ENCODE measurements around the gene DIRAS1.

The DIRAS1 gene

DNA sequence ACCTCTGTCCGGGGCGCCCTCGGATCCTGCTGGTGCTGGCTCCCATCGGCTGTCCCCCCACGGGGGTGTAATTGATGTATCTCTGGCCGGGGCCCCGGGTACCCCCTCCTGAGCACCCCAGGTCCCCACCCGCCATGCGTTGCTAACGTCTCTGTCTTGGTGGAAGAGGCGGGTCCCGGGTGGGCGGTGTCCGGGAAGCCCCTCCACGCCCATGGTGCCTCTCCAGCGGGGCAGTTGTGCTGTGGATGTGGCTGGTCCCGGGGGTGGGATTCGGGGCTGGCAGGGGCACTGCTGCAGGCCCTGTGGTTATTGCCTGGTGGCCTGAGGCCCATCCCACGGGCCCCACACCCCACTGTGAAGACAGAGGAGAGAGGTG lies 4.9 kb downstream of the DIRAS1 start:
- TF ChIP-seq RAD21 (IDR thresholded peaks at IDR 0.05; ENCODE audit: low read depth) (no peak), REST (IDR thresholded peaks at IDR 0.05; ENCODE audit: low read depth) (no peak), USF1 (IDR thresholded peaks at IDR 0.05) (no peak), TEAD4 (IDR thresholded peaks at IDR 0.05) (no peak), EGR1 (IDR thresholded peaks at IDR 0.05) (no peak), NFIC (IDR thresholded peaks at IDR 0.05) (no peak), CEBPB (IDR thresholded peaks at IDR 0.05) (no peak), TAF1 (IDR thresholded peaks at IDR 0.05; ENCODE audit: low read depth) (no peak), FOXM1 (IDR thresholded peaks at IDR 0.05; ENCODE audit: borderline replicate concordance, low read depth) (no peak), EP300 (IDR thresholded peaks at IDR 0.05; ENCODE audit: borderline replicate concordance) (no peak), YY1 (IDR thresholded peaks at IDR 0.05; ENCODE audit: low read depth) (no peak), ZBTB7A (IDR thresholded peaks at IDR 0.05; ENCODE audit: low read depth) (no peak), CREB1 (IDR thresholded peaks at IDR 0.05; ENCODE audit: low read depth) (no peak)
- TF ChIP-seq, protein P1, sequence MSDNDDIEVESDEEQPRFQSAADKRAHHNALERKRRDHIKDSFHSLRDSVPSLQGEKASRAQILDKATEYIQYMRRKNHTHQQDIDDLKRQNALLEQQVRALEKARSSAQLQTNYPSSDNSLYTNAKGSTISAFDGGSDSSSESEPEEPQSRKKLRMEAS (IDR thresholded peaks at IDR 0.05), result no peak

- TF ChIP-seq CREB1 (IDR thresholded peaks at IDR 0.05; ENCODE audit: low read depth) (no peak), FOXM1 (IDR thresholded peaks at IDR 0.05; ENCODE audit: borderline replicate concordance, low read depth) (no peak), RAD21 (IDR thresholded peaks at IDR 0.05; ENCODE audit: low read depth) (no peak), TCF12 (IDR thresholded peaks at IDR 0.05; ENCODE audit: low read depth) (no peak), EGR1 (IDR thresholded peaks at IDR 0.05) (no peak), EP300 (IDR thresholded peaks at IDR 0.05; ENCODE audit: borderline replicate concordance) (no peak), USF1 (IDR thresholded peaks at IDR 0.05) (no peak), TAF1 (IDR thresholded peaks at IDR 0.05; ENCODE audit: low read depth) (no peak), YY1 (IDR thresholded peaks at IDR 0.05; ENCODE audit: low read depth) (no peak), NFIC (IDR thresholded peaks at IDR 0.05) (no peak), REST (IDR thresholded peaks at IDR 0.05; ENCODE audit: low read depth) (no peak), TEAD4 (IDR thresholded peaks at IDR 0.05) (no peak)
- TF ChIP-seq, protein P1 (IDR thresholded peaks at IDR 0.05), result no peak
Observed at GRCh38 chr19:2715470-2716274, 5.5 kb downstream of the DIRAS1 start.

DNA sequence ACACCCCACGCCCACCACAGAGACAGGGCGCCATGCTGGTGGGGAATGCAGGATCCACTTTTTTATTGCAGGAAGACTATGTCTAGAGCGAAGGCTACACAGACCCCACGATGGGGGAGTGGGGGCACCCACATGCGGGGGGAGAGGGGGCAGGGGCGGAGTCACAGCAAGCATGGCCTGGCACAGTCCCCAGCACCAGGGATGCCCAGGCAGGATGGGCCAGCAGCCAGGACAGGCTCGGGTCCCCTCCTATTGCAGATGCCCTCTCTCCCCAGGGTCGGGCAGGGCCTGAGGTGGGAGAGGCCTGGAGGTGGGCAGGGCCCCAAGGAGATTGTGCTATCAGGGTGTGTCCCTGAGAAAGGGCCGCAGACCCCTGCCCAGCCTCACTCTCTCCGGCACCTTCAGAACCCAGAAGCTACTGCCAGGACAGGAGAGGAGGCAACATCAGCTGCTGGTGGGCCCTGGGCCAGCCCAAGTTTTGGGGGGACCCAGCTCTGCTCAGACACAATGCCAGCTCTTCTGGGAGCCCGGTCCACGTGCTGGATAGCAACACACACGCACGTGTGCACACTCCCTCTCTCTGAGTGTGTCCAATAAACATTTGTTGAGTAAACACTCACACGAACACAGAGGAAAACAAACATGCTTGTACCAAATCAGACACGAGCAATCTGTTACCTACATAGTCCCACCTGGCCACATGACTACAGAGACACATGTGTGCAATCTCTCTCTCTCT lies 6.5 kb downstream of the DIRAS1 start:
- TF ChIP-seq NFIC (IDR thresholded peaks at IDR 0.05) (no peak), FOXM1 (IDR thresholded peaks at IDR 0.05; ENCODE audit: borderline replicate concordance, low read depth) (no peak), EGR1 (IDR thresholded peaks at IDR 0.05) (no peak), EP300 (IDR thresholded peaks at IDR 0.05; ENCODE audit: borderline replicate concordance) (no peak), TCF12 (IDR thresholded peaks at IDR 0.05; ENCODE audit: low read depth) (no peak), TAF1 (IDR thresholded peaks at IDR 0.05; ENCODE audit: low read depth) (no peak), RAD21 (IDR thresholded peaks at IDR 0.05; ENCODE audit: low read depth) (no peak), TEAD4 (IDR thresholded peaks at IDR 0.05) (no peak), YY1 (IDR thresholded peaks at IDR 0.05; ENCODE audit: low read depth) (no peak), REST (IDR thresholded peaks at IDR 0.05; ENCODE audit: low read depth) (no peak), ZBTB7A (IDR thresholded peaks at IDR 0.05; ENCODE audit: low read depth) (no peak), CEBPB (IDR thresholded peaks at IDR 0.05) (no peak), CREB1 (IDR thresholded peaks at IDR 0.05; ENCODE audit: low read depth) (no peak)
- TF ChIP-seq, protein P1 (IDR thresholded peaks at IDR 0.05), result no peak
